HG03565 (cell line): Measurements from ENCODE around the gene RIPPLY2.

Experiments used
- ATAC-seq: cut with Tn5 transposase; IDR thresholded peaks from one replicate; pipeline ENCODE4 v1.9.1; 2021; ENCODE audit warnings: mild to moderate bottlenecking, moderate library complexity; ENCODE audit not compliant: unreplicated experiment

Gene RIPPLY2

DNA sequence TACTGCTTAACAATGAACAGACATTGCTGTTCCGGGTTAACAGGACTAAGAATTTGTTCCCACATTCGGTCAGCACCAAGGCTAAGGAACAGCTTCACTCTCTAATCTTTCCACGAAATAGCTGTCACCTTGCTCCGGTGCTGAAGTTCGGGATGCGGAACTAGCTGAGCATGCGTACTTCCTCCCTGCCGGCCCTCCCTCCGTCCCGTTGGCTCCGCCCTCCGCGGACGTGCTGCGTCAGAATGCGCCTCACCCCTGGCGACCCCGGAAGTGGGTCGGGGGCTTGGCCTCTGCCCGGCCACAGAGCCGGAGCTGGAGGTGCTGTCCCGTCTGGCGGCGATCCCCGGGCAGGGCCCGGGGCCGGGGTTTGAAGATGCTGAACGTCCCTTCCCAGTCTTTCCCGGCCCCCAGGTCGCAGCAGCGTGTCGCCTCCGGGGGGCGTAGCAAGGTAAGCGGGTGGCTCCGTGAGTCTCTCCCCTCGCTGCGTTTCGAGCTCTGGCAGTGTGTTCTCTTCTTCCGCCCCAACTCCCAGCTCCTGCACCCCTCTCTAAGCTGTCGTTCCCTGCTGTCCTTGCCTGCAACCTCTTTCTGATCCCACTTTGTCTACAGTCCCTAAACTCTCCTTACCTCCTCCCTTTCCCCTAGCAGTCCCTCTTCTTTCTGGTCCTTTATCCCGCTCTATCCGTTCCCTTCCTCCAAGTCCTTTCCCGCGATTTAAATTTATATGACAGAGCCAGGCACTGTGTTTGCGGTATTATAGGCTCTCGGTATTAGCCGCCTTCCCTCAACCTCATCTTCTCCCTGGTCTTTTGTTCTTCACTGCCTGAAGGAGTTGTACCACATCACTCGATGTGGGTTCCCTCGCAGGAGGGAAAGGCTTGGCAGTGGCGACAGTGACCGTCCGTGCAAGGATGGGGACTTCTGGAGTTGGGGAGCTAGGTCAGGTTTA is 6.5 kb downstream of the RIPPLY2 start, which contains the start of gene CYB5R4:
CYB5R4 (plus strand) TSS at position 280 of the 949 bp plus-strand sequence; CDS start at position 374, 94 bp downstream.
- peak; percentile 98 for ATAC-seq

DNA sequence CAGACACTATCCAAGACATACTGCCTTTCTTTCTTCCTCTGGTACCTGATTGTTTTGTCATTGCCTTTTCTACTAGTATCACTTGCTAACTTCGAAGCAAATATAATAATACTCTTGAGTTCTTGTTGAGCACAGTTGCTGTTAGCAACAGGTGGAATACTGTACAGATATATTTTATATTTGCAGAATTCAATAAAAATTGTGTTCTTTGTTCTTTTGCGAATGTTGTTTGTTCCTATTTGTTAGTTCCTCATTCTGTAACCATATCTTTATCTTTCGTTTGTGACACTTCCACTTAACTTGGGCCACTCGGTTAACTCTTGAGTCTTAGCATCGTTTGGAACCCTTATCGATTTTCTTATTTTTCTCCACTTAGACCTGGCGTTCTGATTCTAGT is 7.2 kb downstream of the RIPPLY2 start:
- no peak for ATAC-seq

DNA sequence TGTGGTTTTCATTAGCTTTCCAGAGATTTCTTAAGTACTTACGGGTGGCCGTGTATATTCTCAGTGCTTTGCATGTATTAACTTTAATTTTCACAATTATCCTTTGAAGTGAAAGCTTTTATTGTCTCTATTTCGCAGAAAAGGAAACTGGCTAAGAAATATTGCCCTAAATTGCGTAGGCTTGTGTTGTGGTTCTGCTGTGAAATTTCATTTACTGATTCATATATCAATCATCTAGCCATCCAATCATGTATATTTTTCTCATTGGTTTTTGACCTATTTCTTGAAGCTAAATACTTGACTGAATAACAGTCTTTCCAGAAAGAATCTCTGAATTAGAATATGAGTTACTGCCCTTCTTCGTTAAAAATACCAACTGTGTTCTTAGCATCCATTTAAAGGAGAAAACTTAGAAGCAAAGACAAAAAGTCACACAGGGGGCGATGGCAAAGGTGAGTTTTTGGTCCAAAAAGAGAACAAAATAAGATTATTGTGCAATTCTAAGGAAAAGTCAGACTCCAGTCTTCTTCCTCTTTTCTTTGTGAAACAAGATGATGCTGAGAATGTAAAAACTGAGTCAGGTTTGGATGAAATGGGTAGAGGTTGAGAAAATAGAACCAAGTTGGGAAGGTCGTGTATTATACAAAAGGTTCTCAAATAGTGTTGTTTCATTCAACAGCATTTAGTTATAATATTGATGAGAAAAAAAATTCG is 7.8 kb downstream of the RIPPLY2 start:
- ATAC-seq, result no peak

DNA sequence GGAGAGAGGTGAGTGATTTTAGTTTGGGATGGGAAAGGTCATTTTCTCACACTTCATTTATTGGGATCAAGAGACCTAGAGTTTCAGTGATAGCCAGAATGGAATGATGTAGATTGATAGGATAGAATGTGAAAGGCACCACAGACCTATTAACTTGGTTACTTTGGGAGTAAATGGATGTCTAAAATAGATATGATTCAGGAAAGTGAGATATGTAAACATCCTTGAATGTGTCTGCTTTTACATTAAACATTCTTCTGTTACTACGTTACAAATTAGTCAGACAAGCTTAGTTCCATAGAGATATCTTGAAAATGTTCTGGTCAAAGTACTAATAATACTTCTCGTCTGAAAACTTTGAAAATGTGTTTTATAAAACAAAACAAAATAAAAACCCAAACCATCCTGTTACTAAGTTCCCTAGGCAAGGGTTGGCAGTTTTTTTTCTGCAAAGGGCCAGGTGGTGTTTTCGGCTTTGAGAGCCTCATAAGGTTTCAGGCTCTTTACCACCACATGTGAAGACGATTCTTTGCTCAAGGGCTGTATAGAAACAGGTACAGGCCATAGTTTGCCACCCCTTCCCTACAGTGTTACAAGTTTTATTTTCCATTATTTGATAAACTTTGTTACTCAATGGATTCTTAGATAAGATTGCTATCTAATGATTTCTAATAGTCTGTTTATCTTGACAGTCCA is 9.8 kb downstream of the RIPPLY2 start:
- no peak for ATAC-seq

DNA sequence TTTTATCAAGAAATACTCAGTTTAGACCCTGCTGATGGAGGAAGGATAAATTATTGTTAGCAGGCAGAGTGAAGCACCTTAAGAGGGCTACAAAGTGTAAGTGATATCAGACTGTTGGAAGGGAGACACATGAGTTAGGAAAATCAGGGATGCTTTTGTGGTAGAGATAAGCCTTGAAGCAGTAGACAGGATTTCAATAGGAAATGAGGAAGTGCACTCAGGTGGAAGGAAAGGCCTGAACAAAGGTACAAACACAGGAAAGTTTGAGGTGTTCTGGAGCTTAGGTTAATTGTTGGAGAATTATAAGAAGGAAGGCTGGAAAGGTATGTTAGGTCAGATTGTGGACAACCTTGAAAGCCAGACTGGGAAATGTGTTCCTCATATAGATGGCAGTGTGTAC is 13.9 kb downstream of the RIPPLY2 start:
- no peak for ATAC-seq

DNA sequence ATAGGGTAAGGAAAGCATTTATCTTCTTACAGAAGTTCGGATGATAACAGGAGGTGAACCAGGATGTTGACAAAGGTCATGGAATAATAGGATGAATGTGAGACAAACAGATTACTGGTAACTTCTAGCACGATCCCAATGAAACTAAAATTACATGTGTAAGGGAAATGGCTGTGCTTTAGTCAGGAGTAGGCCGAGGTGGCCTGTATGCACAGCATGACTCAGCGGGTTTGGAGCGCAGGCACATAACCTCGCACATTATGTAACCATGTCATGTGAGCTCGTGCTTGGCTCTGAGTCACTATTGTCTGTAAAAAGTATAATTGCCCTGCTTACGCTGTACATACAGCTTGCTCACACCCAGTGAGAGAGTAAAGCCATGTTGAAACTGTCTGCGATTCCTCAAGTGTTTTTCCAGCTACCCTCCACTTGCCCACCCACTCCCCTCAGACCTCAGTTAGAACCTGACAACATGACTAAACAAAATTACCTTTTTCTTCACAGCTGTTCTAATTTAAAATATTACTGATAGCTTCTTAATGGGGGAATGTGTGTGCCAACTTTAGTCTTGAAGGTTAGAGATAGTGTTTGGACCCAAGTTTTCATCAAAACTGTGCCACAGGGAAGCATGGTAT is 14.5 kb downstream of the RIPPLY2 start:
- no peak for ATAC-seq

DNA sequence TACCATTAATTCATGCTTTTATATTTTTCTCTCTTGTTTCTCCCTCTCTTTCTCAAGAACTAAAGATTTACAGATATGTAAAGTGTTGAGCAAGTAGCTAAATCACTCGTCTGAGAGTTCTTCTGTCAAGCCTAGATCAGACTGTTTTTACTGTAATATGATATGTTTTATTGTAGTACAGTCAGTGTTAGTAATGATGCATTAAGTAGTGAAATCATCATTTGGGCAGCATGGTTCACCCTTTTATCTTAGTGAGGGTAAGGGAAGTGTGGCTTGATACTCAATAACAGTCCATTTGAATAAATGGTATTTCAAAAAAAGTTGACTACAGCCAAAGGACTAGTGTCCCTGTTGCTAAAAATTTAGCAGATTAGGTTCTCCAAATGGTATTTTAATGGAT is 15.5 kb downstream of the RIPPLY2 start:
- ATAC-seq, result no peak

DNA sequence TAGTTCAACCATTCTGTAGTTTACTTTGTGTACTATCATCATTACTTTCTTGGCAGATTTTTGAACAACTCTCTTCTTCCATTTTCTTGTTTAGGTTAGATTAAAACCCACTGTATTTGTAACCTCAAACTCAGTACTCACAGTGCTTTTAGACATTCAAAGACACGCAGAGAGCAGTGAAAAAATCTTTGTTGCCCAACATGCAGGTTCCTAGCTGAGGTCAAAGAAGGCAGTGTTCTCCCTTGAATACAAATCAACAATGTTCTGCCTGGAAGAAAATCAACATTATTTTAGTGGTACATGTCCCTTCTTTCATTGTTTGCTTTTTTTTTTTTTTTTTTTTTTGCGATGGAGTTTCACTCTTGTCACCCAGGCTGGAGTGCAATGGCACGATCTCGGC is 17.5 kb downstream of the RIPPLY2 start:
- no peak for ATAC-seq

DNA sequence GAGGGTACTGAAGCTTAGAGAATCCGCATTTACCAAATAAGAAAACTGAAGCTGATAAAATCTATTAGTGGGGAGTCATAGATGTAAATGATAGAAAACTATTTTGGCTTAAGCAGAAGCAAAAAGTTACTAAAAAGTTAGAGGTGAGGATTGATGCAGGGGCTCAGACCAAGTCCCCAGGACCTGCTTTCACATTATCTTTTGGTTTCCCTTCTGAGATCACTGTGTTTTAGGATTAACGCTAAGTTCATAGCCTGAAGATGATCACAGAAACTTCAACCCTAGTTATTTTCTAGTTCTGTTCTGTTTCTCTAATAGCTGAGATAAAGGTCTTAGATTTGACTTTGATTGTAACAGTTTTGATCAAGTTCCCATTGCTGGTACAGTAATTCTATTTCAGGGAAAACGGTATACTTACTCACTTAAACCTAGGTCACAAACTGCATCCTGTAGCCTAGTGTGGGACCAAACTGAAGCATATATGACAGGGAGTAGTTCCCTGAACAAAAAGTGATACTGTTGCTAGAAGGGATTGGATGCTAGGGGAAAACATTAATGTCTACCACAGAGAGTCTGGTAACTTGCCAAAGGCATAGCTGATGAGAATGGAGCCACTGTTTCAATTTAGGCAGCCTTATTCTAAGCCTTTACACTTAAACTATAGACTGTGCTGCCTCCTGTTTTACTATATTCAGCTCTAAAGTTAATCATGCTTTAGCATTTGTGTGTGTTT is 19.4 kb downstream of the RIPPLY2 start:
- ATAC-seq, result no peak

DNA sequence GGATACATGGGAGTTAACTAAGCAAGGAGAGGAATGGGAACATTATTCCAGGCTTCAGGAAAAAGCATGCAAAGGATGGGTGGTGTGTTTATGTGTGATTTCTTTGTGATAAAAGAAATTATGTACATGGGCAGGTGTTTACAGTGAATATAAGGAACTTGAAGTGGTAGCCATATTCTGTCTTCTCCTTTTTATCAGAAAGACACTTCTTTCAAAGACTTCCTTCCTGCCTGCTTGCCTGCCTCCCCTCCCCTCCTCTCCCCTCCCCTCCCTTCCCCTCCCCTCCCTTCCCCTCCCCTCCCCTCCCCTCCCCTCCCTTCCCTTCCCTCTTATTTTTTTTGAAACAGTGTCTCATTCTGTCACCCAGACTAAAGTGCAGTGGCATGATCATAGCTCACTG is 20.7 kb downstream of the RIPPLY2 start:
- no peak for ATAC-seq

DNA sequence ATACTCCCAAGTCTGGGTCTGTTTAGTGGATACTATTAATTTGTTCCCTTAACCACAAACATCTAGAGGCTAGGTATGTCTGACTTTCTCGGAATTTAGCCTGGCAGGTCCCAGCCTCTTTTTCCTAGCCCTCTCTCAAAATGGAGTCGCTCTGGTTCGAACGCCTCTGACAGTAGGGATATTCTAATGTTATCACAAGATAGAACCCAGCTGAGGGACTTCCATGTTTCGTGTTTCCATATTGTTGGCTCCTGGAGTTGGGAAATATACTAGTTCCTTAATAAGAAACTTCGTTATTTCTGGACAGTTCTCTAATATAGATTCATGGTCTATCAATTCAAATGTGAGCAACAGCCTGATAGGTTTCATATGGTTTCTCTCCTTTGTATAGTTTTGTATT is 22.7 kb downstream of the RIPPLY2 start:
- no peak for ATAC-seq

DNA sequence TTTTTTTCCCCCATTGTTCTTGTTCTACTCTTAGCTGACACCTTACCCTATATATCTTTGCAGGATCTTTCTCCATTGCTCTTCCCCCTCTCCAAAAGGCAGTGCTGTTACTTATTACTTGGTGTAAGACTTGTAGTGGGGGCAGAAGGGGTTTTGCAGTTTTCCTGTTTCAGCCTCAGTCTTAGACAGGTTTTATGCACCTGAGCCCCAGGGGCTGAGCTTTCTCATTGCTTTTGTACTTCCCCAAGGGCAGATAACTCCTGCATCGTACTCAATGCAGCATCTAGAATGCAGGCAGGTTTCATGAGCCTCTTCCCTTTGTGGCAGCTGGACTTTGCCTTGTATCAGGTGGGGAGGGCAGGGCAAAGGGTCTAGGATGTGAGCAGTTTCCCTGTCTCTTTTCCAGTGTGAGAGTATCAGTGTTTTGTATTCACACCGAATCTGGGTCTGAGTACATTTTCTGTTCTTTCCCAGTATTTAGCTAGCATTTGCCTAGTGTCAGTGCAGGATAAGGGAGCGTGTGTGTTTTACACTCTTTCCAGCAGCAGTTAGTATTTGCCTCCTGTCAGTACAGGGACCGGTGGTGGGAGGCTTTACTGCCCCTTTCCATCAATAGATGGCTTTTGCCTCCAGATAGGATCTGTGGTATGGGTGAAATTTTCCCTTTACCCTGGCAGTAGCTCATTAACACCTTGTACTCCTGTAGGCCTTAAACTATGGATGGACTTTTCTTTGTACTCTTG is 25.9 kb downstream of the RIPPLY2 start:
- no peak for ATAC-seq

DNA sequence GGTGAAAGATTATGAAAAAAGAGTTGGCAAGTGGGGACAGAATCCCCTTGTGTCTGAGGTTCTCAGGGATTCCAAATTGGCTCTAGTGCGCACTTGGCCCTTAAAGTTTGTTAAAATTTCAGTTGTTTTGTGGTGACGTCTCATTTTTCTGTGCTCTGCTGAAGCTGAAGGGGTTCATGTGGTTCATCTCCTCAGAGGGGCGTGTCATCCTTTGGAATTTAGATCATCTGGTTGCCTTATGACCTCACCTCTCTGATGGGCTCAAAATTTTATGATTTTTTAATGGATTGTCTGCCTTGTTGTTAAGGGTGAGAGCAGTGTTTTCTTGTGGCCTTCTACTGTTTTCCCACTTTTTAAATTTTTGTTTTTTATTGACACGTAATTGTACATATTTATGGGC is 26.6 kb downstream of the RIPPLY2 start:
- no peak for ATAC-seq

DNA sequence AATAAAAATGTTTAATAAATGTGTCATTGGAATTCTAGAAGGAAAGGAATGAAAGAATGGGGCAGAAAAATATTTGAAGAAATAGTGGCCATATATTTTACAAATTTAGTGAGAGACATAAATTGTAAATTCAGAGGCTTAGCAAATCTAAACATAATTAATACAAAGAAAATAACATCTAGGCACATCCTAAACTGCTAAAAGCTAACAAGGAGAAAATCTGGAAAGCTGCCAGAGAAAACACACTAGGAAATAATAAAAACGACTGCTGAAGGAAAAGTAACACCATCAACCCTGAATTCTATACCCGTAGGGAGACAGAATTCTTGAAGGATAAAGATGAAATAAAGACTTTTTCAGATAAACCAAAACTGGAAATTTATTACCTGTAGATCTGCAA is 30.1 kb downstream of the RIPPLY2 start:
- ATAC-seq, result no peak

DNA sequence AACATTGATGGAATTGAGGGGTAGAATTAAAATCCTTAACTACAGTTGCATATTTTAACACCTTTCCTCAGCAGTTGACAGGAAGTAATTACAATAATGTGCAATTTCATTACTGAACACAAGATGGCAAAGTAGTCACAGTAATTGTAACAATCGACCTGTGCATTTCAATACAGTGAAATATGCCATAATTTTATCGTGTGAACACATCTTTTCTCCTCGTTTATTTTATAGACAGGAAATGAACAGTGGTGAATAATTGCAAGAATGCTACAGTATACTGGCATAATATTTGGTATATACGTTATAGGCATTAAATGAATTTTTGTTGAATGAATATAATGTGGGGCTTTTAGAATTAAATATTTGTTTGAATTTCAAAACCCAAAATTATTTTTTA is 31.4 kb downstream of the RIPPLY2 start:
- ATAC-seq, result peak; percentile 86

DNA sequence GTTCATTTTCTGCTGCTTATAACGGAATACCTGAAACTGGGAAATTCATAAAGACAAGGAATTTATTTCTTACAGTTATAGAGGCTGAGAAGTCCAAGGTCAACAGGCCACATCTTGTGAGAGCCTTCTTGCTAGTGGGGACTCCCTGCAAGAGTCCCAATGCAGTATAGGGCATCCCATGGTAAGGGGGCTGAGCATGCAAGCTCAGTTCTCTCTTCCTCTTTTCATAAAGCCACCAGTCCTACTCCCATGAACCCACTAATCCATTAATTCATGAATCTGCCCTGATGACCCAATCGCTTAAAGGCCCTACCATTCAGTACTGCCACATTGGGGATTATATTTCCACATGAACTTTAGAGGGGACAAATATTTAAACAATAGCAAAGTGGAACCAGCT is 32.8 kb downstream of the RIPPLY2 start:
- no peak for ATAC-seq

DNA sequence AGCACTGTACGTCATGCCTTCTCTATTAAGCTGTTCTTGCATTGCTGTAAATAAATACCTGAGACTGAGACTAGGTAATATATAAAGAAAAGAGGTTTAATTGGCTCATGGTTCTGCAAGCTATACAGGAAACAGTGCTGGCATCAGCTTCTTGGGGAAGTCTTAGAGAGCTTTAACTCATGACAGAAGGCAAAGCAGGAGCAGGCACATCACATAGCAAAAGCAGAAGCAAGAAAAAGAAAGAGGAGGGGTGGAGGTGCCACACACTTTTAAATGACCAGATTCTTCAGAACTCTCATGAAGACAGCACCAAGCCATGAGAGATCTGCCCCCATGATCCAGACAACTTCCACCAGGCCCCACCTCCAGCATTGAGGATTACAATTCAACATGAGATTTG is 36.5 kb downstream of the RIPPLY2 start:
- ATAC-seq, result no peak

DNA sequence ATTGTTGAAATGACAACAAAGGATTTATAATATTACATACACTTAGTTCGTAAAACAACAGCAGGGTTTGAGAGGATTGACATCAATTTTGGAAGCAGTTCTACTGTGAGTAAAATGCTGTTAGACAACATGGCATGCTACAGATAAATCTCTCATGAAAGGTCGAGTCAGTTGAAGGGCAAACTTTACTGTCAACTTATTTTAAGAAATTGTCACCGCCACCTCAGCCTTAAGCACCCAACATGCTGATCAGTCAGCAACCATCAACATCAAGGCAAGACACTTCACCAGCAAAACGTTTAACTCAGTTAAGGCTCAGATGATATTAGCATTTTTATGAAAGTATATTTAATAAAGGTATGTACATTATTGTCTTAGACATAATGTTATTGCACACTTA is 37.4 kb downstream of the RIPPLY2 start:
- no peak for ATAC-seq

DNA sequence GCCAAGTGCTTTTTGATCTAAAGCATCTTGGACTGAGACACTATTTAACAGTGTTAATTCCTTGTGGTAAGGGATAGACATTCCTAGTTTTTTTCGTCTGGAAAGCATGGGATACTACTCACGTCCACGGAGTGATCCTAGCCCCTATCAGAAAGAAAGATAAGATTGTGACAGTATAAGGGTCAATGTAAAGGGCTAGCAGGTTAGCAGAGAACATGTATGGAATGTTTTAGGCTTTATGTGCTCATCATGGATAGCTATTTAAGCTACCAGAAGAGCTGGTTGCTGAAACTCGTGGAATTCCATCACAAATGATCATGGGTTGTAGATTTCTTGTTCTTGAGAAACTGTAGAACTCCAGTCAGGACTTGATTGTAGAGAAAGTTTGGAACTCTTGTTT is 38.4 kb downstream of the RIPPLY2 start:
- ATAC-seq, result no peak

DNA sequence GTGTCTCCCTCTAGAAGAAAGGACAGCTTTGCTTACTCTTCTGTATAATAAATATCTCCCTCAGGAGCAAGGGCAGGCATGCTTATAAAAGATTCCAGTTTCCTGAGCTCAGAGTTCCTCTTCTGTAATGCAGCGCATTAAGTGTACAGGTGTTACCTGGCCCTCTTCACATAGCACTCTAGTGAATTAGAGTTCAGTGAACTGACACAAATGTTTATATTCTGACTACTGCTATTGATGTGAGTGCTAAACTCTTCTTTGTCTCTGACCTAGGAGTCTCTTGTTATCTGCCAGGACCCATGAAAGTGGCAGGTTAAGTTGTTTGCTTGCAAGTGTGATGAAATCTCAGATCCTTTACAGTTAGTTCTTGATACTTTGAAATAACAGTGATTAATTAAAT is 39.9 kb downstream of the RIPPLY2 start:
- no peak for ATAC-seq
